Measurements from ENCODE around the gene VAV1. TPM values are rescaled to one million over a fixed set of nuclear protein-coding genes. Genes with fewer than 3 reads are reported as not detected.

VAV1 gene
- total RNA-seq, 5 donors from 2014 or later (not counting 1 experiment from before 2014, with no cell fraction given): 82.5 to 114 (median 92.2) TPM

DNA sequence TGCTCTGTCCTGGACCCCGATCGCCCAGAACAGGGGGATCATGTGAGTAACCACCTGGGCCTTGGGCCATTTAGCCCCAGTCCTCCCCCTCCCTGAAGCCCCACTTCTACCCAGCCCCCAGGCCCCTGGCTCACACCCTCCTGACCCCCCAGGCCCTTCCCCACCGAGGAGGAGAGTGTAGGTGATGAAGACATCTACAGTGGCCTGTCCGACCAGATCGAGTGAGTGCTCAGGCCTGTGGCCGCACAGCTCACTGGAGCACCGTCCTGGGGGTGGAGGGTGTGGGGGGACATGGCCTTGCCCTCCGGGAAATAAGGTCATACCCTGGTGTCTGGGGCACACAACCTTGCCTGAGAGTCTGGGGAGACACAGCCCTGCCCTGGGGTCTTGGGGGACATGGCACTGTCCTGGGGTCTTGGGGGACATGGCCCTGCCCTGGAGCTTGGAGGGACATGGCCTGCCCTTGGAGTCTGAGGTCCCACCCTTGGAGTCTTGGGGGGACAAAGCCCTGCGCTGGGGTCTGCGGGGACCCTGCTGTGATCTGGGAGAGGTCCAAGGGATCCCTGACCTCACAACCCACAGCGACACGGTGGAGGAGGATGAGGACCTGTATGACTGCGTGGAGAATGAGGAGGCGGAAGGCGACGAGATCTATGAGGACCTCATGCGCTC is 49.3 kb downstream of the VAV1 start:
- Histone ChIP-seq H3K27me3 (replicated peaks in 1 of 2; ENCODE audit: control insufficient read depth in 2 of 2, extremely low read depth in 1 of 2, insufficient read depth in 2 of 2, low read length in 1 of 2) (no peaks in the 10 kb centered on the region), H3K4me3 (ENCODE audit: control insufficient read depth in 1 of 2, extremely low read depth in 1 of 2, low read length in 1 of 2) (no peak overlapping the region), H3K9me3 (no peaks in the 10 kb centered on the region), H3K4me1 (ENCODE audit: control insufficient read depth in 1 of 2, extremely low read depth in 1 of 2, insufficient read depth in 2 of 2, low read length in 2 of 2) (peaks cover 0 to 6% of the 10 kb centered on the region in 2 experiments), H3K36me3 (ENCODE audit: control insufficient read depth in 2 of 2, extremely low read depth in 1 of 2, insufficient read depth in 1 of 2, low read length in 1 of 2) (peaks cover 18 to 71% of the 10 kb centered on the region in 2 donors), H3K27ac (ENCODE audit: low read length) (no peak overlapping the region)
- Mint-ChIP-seq H3K27ac (no peak overlapping the region), H3K9me3 (peaks cover 0 to 4% (median 3%) of the 10 kb centered on the region in 3 donors), H3K4me3 (no peak overlapping the region), H3K36me3 (peaks cover 52% of the 10 kb centered on the region), H3K27me3 (no peaks in the 10 kb centered on the region), H3K4me1 (peaks cover 13 to 20% (median 13%) of the 10 kb centered on the region in 3 donors)
- DNase-seq (no peak), ATAC-seq (replicated peaks in 1 of 4) (no peak)
- POLR2A ChIA-PET: interaction anchor here in 1 of 2 donors (0.6 kb wide), 1 partner anchor 1852 kb away, joined by 3 read pairs; no protein-coding TSS in a partner anchor
- CTCF ChIA-PET: interaction anchor here in 1 of 2 donors (0.6 kb wide), 1 partner anchor 528 kb away, joined by 3 read pairs; no protein-coding TSS in a partner anchor
- WGBS (ENCODE audit: insufficient coverage): 97% methylated on average over 14 of the region's 17 CpGs

DNA sequence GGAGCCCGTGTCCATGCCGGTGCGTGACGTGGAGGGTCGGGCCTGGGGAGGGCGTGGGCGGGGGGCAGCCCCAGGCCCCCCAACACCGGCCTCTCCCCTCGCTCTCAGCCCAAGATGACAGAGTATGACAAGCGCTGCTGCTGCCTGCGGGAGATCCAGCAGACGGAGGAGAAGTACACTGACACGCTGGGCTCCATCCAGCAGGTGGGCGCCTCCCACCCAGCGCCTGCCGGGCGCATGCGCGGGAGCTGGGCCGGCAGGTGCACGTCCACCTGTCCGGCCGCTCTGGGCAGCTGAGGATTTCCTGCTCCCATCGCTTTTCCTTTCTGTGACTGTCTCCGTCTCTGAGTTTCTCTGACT is 49.8 kb downstream of the VAV1 start:
- ChIA-PET CTCF (interaction anchor here in 1 of 2 donors (1.3 kb wide), 1 partner anchor 277 kb away, joined by 3 read pairs; no protein-coding TSS in a partner anchor), POLR2A (interaction anchor here in 1 of 2 donors (1.2 kb wide), 1 partner anchor 14 kb away, joined by 4 read pairs; no protein-coding TSS in a partner anchor)
- no peak overlapping the region for H3K27ac Mint-ChIP-seq
- peaks cover 0 to 4% (median 3%) of the 10 kb centered on the region in 3 donors for H3K9me3 Mint-ChIP-seq
- WGBS (ENCODE audit: insufficient coverage): 97% methylated on average over 22 of the region's 25 CpGs
- no peak overlapping the region for H3K27ac ChIP-seq (ENCODE audit: low read length)
- ATAC-seq (replicated peaks in 1 of 4) (no peak), DNase-seq (no peak)
- no peak overlapping the region for H3K4me3 ChIP-seq (ENCODE audit: control insufficient read depth in 1 of 2, extremely low read depth in 1 of 2, low read length in 1 of 2)
- H3K36me3 ChIP-seq (ENCODE audit: control insufficient read depth in 2 of 2, extremely low read depth in 1 of 2, insufficient read depth in 1 of 2, low read length in 1 of 2): peaks cover 18 to 76% of the 10 kb centered on the region in 2 donors
- peaks cover 55% of the 10 kb centered on the region for H3K36me3 Mint-ChIP-seq
- peaks cover 9 to 20% (median 11%) of the 10 kb centered on the region in 3 donors for H3K4me1 Mint-ChIP-seq
- no peaks in the 10 kb centered on the region for H3K27me3 ChIP-seq (replicated peaks in 1 of 2; ENCODE audit: control insufficient read depth in 2 of 2, extremely low read depth in 1 of 2, insufficient read depth in 2 of 2, low read length in 1 of 2)
- H3K4me1 ChIP-seq (ENCODE audit: control insufficient read depth in 1 of 2, extremely low read depth in 1 of 2, insufficient read depth in 2 of 2, low read length in 2 of 2): peaks cover 0 to 6% of the 10 kb centered on the region in 2 experiments
- H3K27me3 Mint-ChIP-seq: no peaks in the 10 kb centered on the region
- no peak overlapping the region for H3K4me3 Mint-ChIP-seq
- no peaks in the 10 kb centered on the region for H3K9me3 ChIP-seq

DNA sequence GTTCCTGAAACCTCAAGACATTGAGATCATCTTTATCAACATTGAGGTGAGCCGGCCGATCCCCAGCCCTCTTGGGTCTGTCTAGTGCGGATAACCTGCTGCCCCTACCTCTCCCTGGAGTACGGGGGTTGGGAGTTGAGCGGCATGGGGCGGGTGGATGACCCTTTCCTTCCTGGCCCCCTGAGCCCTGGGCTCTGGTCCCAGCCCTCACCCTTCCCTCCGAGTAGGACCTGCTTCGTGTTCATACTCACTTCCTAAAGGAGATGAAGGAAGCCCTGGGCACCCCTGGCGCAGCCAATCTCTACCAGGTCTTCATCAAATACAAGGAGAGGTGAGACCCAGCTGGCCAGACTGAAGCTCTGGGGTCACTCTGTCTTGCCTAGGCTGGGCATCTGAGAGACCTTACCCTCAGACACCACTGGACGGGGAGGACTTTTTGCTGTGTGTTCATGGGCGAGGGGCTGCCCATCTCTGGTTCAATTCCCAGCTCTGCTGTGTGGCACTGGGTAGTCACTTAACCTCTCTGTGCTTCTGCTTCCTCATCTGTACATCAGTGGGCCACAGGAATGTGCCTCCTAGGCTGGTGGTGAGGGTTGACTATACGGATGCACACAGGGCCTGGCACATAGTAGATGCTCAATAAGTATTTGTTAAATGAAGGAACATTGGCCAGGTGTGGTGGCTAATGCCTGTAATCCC is 52.7 kb downstream of the VAV1 start:
- ATAC-seq (replicated peaks in 1 of 4) (no peak), DNase-seq (no peak)
- H3K36me3 Mint-ChIP-seq: peaks cover 56% of the 10 kb centered on the region
- Histone ChIP-seq H3K27me3 (replicated peaks in 1 of 2; ENCODE audit: control insufficient read depth in 2 of 2, extremely low read depth in 1 of 2, insufficient read depth in 2 of 2, low read length in 1 of 2) (no peaks in the 10 kb centered on the region), H3K27ac (ENCODE audit: low read length) (no peak overlapping the region), H3K4me3 (ENCODE audit: control insufficient read depth in 1 of 2, extremely low read depth in 1 of 2, low read length in 1 of 2) (no peak overlapping the region), H3K9me3 (no peaks in the 10 kb centered on the region), H3K4me1 (ENCODE audit: control insufficient read depth in 1 of 2, extremely low read depth in 1 of 2, insufficient read depth in 2 of 2, low read length in 2 of 2) (peaks cover 0 to 4% of the 10 kb centered on the region in 2 experiments), H3K36me3 (ENCODE audit: control insufficient read depth in 2 of 2, extremely low read depth in 1 of 2, insufficient read depth in 1 of 2, low read length in 1 of 2) (peaks cover 32 to 90% of the 10 kb centered on the region in 2 donors)
- no peak overlapping the region for H3K27ac Mint-ChIP-seq
- no peak overlapping the region for H3K4me3 Mint-ChIP-seq
- no peaks in the 10 kb centered on the region for H3K9me3 Mint-ChIP-seq
- CTCF ChIA-PET: no interaction called here
- peaks cover 3 to 10% (median 3%) of the 10 kb centered on the region in 3 donors for H3K4me1 Mint-ChIP-seq
- 98% methylated on average over 10 of the region's 12 CpGs for WGBS (ENCODE audit: insufficient coverage)
- POLR2A ChIA-PET: no interaction called here
- H3K27me3 Mint-ChIP-seq: no peaks in the 10 kb centered on the region

DNA sequence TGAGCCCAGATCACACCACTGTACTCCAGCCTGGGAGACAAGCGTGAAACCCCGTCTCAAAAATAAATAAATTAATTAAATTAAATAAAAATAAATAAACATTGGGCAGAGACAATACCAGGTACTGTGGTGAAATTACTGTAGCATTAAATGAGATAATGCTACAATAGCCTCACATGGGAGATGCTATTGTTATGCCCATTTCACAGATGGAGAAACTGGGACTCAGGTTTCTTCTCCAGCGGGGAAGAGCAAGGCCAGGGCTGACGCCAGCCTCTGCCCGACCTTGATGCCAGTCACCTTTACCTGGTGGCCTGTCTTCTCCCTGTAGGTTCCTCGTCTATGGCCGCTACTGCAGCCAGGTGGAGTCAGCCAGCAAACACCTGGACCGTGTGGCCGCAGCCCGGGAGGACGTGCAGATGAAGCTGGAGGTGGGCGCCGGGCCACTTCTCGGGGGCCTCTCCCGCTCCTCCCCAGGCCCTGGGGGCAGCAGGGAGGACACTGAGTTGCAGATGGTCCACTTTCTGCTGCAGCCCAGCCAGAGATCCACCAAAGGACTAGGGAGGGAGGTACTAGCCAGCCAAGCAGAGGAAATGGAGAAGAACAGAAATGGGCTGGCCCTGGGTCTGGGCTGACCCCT is 53.9 kb downstream of the VAV1 start:
- no peak overlapping the region for H3K4me3 Mint-ChIP-seq
- H3K4me1 ChIP-seq (ENCODE audit: control insufficient read depth in 1 of 2, extremely low read depth in 1 of 2, insufficient read depth in 2 of 2, low read length in 2 of 2): peaks cover 0 to 4% of the 10 kb centered on the region in 2 experiments
- no peaks in the 10 kb centered on the region for H3K27me3 Mint-ChIP-seq
- no peak overlapping the region for H3K27ac ChIP-seq (ENCODE audit: low read length)
- ATAC-seq (replicated peaks in 1 of 4) (no peak), DNase-seq (no peak)
- peaks cover 52% of the 10 kb centered on the region for H3K36me3 Mint-ChIP-seq
- no peaks in the 10 kb centered on the region for H3K9me3 ChIP-seq
- peaks cover 3 to 6% (median 3%) of the 10 kb centered on the region in 3 donors for H3K4me1 Mint-ChIP-seq
- H3K27me3 ChIP-seq (replicated peaks in 1 of 2; ENCODE audit: control insufficient read depth in 2 of 2, extremely low read depth in 1 of 2, insufficient read depth in 2 of 2, low read length in 1 of 2): no peaks in the 10 kb centered on the region
- POLR2A ChIA-PET: no interaction called here
- H3K27ac Mint-ChIP-seq: no peak overlapping the region
- no peak overlapping the region for H3K4me3 ChIP-seq (ENCODE audit: control insufficient read depth in 1 of 2, extremely low read depth in 1 of 2, low read length in 1 of 2)
- CTCF ChIA-PET: no interaction called here
- H3K9me3 Mint-ChIP-seq: no peaks in the 10 kb centered on the region
- 96% methylated on average over 13 of the region's 15 CpGs for WGBS (ENCODE audit: insufficient coverage)
- peaks cover 37 to 92% of the 10 kb centered on the region in 2 donors for H3K36me3 ChIP-seq (ENCODE audit: control insufficient read depth in 2 of 2, extremely low read depth in 1 of 2, insufficient read depth in 1 of 2, low read length in 1 of 2)

DNA sequence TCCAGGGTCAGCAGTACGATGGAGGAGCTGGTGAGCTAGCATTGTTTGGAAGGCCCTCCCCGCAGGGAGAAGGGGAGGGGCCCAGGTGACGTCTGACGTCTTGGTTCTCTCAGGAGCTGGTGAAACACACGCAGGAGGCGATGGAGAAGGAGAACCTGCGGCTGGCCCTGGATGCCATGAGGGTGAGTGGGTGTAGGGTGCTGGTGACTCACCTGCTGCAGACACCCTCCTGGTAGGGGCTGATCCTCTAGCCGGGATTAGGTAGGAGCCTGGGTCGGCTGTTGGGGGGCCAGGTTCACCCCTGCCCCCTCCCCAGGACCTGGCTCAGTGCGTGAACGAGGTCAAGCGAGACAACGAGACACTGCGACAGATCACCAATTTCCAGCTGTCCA is 55.8 kb downstream of the VAV1 start:
- Mint-ChIP-seq H3K4me1 (peaks cover 3 to 14% (median 3%) of the 10 kb centered on the region in 3 donors), H3K4me3 (no peak overlapping the region), H3K27ac (peak overlapping the region in 1 of 2 donors; percentile 71), H3K9me3 (no peaks in the 10 kb centered on the region), H3K36me3 (peaks cover 62% of the 10 kb centered on the region), H3K27me3 (no peaks in the 10 kb centered on the region)
- no peaks in the 10 kb centered on the region for H3K27me3 ChIP-seq (replicated peaks in 1 of 2; ENCODE audit: control insufficient read depth in 2 of 2, extremely low read depth in 1 of 2, insufficient read depth in 2 of 2, low read length in 1 of 2)
- ChIA-PET POLR2A (no interaction called here), CTCF (no interaction called here)
- 97% methylated on average over 13 of the region's 14 CpGs for WGBS (ENCODE audit: insufficient coverage)
- no peaks in the 10 kb centered on the region for H3K9me3 ChIP-seq
- H3K27ac ChIP-seq (ENCODE audit: low read length): no peak overlapping the region
- H3K4me1 ChIP-seq (ENCODE audit: control insufficient read depth in 1 of 2, extremely low read depth in 1 of 2, insufficient read depth in 2 of 2, low read length in 2 of 2): peaks cover 0 to 4% of the 10 kb centered on the region in 2 experiments
- DNase-seq: no peak
- peaks cover 37 to 98% of the 10 kb centered on the region in 2 donors for H3K36me3 ChIP-seq (ENCODE audit: control insufficient read depth in 2 of 2, extremely low read depth in 1 of 2, insufficient read depth in 1 of 2, low read length in 1 of 2)
- no peak overlapping the region for H3K4me3 ChIP-seq (ENCODE audit: control insufficient read depth in 1 of 2, extremely low read depth in 1 of 2, low read length in 1 of 2)
- no peak for ATAC-seq (replicated peaks in 1 of 4)
